Lower leg skin (tissue), 4 donors: ENCODE measurements around the gene TMEM127. TPM values are rescaled to one million over a fixed set of nuclear protein-coding genes. Genes with fewer than 3 reads are reported as not detected.

Source experiments
- DNase-seq, 2 donors: peaks; one replicate each; pipeline ENCODE4 v3.0.0-alpha.2; 2019; ENCODE audit warnings: low spot score in 2 of 2
- H3K4me3 ChIP-seq: fragments of 200-600 bp; sonication (generic); 2 replicates; pipeline ENCODE4 v1.5.1; 2017; ENCODE audit warnings: mild to moderate bottlenecking, low read depth; ENCODE audit not compliant: poor library complexity, severe bottlenecking
- POLR2A ChIP-seq, 2 donors: fragments of 450-650 bp; IDR thresholded peaks; one replicate each; pipeline ENCODE4 v1.6.1; 2016 to 2017; ENCODE audit warnings: antibody characterized with exemption in 2 of 2, mild to moderate bottlenecking in 1 of 2, moderate library complexity in 1 of 2
- WGBS, 2 donors: methylation state at CpG; one replicate each; pipeline ENCODE4 v1.1.5; 2018; 5-methylcytosine and 5-hydroxymethylcytosine counted together
- intact Hi-C: fragments of 100-400 bp; cut with DNase I; formaldehyde crosslinking; loops from one replicate; pipeline ENCODE4 v1.15.0; 2023; ENCODE audit warnings: low total_unique reads
- total RNA-seq, 4 donors: library from RNA; depleted of rRNA; stranded (reverse); fragments of >200 nt; gene quantifications; one replicate each; pipeline ENCODE4 v1.1.0, GENCODE V29; 2016
- TF ChIP-seq, protein P1 (sequence below), 3 donors: fragments of 450-650 bp; IDR thresholded peaks; one replicate each; pipeline ENCODE4 v1.5.1; 2016; ENCODE audit warnings: antibody characterized with exemption in 3 of 3, mild to moderate bottlenecking in 3 of 3, moderate library complexity in 2 of 3

TMEM127 gene
- total RNA-seq, 4 donors from 2014 or later, result 49.5 to 76.2 (median 60.4) TPM

DNA sequence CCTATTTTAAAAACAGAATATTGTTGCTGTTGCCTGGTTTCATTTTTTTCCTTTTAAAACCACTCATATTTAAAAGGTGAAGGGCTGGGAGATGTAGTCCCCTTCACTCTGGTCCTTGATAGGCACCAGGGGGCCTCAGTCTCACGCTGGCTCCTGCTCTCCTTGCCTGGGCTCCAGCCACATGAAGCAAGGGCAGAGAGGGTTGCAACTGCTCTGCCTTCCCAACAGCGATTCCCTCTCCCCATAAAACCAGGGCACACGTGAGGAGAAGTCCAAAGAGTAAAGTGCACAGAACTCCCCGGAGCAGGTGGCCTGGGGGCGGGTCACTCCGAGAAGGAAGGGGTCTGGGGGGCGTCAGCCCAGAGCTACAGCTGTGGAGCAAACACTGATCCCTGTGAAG lies 12.8 kb downstream of the TMEM127 start:
- DNase-seq, result no peak
- TF ChIP-seq, protein P1, sequence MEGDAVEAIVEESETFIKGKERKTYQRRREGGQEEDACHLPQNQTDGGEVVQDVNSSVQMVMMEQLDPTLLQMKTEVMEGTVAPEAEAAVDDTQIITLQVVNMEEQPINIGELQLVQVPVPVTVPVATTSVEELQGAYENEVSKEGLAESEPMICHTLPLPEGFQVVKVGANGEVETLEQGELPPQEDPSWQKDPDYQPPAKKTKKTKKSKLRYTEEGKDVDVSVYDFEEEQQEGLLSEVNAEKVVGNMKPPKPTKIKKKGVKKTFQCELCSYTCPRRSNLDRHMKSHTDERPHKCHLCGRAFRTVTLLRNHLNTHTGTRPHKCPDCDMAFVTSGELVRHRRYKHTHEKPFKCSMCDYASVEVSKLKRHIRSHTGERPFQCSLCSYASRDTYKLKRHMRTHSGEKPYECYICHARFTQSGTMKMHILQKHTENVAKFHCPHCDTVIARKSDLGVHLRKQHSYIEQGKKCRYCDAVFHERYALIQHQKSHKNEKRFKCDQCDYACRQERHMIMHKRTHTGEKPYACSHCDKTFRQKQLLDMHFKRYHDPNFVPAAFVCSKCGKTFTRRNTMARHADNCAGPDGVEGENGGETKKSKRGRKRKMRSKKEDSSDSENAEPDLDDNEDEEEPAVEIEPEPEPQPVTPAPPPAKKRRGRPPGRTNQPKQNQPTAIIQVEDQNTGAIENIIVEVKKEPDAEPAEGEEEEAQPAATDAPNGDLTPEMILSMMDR (IDR thresholded peaks at IDR 0.05), result no peak
- no peak for TF ChIP-seq POLR2A (IDR thresholded peaks at IDR 0.05)
- intact Hi-C loops, result no loop called here
- 82 to 85% methylated on average over 7 of the region's 7 CpGs for WGBS, 2 donors
- H3K4me3 ChIP-seq, result no peak overlapping the region

DNA sequence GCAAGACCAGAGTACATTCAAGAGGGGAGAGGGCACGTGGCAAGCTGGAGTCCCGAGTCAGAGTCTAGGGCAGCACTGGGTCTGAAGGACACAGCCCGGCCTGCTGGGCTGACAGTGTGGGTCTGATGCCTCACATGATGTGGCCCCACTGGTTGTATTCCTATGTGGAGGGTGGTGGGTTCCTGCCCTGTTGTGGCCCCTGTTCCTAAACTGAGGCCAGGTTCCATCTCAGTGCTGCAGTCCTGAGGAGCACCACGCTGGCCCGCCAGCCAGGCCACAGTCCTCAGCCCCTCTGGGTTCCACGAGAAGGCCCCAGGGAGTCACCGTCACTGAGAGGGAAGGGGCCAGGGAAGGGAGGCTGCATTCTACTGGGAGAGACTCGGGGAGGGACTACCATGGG lies 13.3 kb downstream of the TMEM127 start:
- DNase-seq, result no peak
- WGBS, 2 donors, result 90 to 92% methylated on average over 7 to 8 of the region's 8 CpGs
- TF ChIP-seq POLR2A (IDR thresholded peaks at IDR 0.05), result no peak
- TF ChIP-seq, protein P1 (IDR thresholded peaks at IDR 0.05), result no peak
- no peak overlapping the region for H3K4me3 ChIP-seq
- intact Hi-C loops, result no loop called here

DNA sequence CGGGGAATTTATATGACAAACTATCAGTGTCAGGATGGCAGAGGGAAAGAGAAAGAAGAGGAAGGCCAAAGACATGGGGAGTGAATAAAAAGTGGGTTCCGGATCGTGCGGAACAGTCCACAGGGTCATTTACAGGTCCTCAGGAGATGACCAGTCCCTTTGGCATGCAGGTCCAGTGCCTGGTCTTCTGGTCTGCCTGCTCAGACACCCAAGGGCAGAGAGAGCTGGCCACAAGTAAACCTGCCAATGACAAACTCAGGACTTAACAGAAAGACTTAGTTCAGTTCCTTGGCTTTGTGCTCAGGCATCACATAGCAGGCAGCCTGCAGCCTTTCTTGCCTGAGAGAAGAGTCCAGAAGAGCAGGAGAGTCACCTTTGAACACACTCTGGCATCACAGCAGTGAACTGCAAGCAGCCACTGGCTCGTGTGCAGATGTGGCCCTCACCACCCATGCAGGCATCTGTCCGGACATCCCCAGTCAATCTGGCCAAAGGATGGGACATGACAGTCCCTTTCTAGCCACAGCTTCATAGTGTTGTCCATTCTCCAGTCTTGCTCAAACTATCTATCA lies 14.0 kb downstream of the TMEM127 start:
- 69% methylated on average over 6 of the region's 6 CpGs for WGBS, 2 donors
- no peak for TF ChIP-seq POLR2A (IDR thresholded peaks at IDR 0.05)
- TF ChIP-seq, protein P1 (IDR thresholded peaks at IDR 0.05), result no peak
- no peak for DNase-seq
- no peak overlapping the region for H3K4me3 ChIP-seq
- intact Hi-C loops, result no loop called here

DNA sequence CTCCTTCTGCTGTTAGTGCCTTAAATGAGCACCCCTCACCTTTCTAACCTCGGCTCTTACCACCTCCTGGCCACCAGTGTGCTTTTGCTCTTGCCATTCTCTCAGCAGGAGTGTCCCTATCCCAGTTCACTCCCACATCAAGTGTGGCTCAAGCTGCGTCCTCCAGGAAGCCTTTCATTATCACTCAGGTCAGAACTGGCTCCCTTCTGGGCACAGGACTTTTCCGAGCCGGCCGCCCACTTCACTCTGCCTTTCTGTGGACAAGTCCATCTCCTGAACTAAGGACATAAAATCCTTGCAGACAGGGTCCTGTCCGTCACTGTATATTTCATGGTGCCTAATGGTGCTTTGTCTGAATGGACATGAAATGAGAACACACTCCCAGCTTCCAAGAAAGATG lies 15.6 kb downstream of the TMEM127 start:
- H3K4me3 ChIP-seq, result no peak overlapping the region
- TF ChIP-seq, protein P1 (IDR thresholded peaks at IDR 0.05), result no peak
- no peak for TF ChIP-seq POLR2A (IDR thresholded peaks at IDR 0.05)
- 80 to 84% methylated on average over 6 of the region's 6 CpGs for WGBS, 2 donors
- intact Hi-C loops, result no loop called here
- DNase-seq, result no peak

DNA sequence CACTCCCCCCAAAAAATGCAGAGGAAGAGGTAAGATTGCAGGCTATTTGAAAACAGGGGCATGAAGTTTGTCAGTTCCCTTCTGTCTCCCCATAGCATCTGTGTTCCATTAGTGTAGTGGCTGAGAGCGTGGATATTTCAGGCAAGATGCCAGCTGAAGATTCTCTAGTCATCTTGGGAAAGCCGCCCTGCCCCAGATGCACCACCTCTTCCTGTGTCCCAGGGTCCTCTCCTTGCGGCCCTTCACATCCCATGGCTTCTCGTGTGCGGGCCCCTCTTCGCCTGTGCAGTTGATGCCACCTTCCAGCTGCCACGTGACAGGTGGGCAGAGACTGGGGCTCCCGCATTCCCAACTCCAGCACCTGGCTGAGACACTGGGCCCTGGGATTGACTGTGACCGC lies 16.1 kb downstream of the TMEM127 start:
- no peak for TF ChIP-seq POLR2A (IDR thresholded peaks at IDR 0.05)
- TF ChIP-seq, protein P1 (IDR thresholded peaks at IDR 0.05), result no peak
- WGBS, 2 donors, result 63% methylated on average over 9 of the region's 9 CpGs
- H3K4me3 ChIP-seq, result no peak overlapping the region
- DNase-seq, result no peak
- intact Hi-C loops, result no loop called here

DNA sequence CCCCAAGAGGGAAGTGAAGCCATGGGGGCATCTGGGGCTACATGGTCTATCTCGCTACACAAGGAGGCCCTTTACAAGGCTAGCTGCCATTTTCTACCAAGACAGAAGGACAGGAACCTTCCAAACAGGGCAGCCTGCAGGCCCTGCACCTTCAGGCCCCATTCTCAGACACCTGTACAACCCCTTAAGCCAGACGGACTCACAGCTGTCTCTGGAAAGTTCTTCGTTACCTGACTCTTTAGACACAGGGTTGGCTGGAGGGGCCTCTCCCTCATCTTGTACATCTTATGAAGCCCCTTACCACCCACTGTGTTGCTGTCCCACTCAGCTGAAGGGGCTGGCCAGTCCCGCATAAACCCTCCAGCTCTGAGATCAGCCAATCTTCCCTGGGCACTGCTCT lies 17.2 kb downstream of the TMEM127 start:
- WGBS, 2 donors, result 84 to 91% methylated on average over 4 of the region's 4 CpGs
- H3K4me3 ChIP-seq, result no peak overlapping the region
- no peak for DNase-seq
- intact Hi-C loops, result no loop called here
- TF ChIP-seq, protein P1 (IDR thresholded peaks at IDR 0.05), result no peak
- TF ChIP-seq POLR2A (IDR thresholded peaks at IDR 0.05), result no peak
